HG02798 (cell line): ENCODE results near the gene ISCA2.

Experiments used
- ATAC-seq: cut with Tn5 transposase; IDR thresholded peaks from one replicate; pipeline ENCODE4 v1.9.1; 2021; ENCODE audit warnings: mild to moderate bottlenecking; ENCODE audit not compliant: unreplicated experiment, poor library complexity

The ISCA2 gene

DNA sequence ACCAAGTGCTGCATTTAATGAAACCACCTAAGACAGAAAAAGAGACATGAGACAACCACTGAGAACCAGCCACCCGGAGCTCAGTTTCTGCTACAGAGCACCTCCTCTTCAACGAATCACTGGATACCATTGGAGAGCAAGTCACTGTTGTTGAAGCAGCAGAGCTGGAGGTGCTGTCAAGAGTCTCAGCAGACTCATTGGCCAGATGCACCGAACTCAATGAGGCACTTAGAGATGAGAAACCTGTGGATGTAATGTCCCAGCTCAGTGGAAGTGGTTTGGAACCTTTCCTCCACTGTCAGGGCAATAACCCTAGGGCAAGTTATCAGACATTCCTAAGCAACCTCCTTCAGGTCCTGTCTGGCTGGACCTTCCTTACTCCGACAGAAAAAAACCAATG, 13.5 kb upstream of the ISCA2 start:
- no peak for ATAC-seq

- ATAC-seq = no peak
These were observed 11.0 kb upstream of the ISCA2 start for GRCh38 chr14:74482571-74482970.

GRCh38 chr14:74483321-74483720, 10.2 kb upstream of the ISCA2 start:
- ATAC-seq = no peak

DNA sequence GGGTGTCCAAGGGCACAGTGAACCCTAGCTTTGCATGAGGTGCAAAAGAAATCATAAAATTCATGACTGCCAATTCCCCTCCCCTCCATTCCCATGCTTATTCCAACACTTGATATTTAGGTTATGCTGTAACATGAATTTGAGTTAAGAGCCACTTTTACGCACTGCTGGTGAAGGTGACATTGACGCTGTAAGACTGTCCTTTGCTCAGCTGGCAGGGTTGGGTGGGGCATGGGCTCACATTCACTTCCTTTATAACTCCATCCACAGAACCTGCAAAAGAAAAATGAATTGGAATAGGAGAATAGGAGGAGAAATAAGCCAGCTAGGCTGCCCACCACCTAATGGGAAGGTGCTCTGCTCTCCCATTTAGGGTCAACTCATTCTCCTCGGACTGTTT, 7.4 kb upstream of the ISCA2 start:
- ATAC-seq = no peak

- no peak for ATAC-seq
These were observed 4.7 kb upstream of the ISCA2 start for GRCh38 chr14:74488786-74489397.

DNA sequence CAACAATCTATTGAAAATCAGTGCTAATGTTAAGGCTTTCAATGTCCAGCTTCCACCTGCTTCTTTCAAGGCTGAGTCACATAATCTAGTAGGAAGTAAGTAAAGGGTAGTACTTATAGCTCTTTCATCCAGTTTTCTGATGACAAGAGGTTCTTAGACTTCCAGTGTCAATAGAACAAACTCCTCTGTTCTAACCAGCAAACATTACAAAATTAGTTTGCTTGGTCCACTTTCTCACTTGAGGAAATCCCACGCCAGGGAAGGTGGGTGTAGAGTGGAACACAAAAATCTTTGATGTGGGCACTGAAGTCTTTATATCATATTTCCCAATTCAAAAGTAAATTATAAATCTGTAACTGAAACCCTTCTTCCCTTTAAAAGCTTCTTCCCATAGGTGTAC, 3.1 kb upstream of the ISCA2 start:
- ATAC-seq = no peak

DNA sequence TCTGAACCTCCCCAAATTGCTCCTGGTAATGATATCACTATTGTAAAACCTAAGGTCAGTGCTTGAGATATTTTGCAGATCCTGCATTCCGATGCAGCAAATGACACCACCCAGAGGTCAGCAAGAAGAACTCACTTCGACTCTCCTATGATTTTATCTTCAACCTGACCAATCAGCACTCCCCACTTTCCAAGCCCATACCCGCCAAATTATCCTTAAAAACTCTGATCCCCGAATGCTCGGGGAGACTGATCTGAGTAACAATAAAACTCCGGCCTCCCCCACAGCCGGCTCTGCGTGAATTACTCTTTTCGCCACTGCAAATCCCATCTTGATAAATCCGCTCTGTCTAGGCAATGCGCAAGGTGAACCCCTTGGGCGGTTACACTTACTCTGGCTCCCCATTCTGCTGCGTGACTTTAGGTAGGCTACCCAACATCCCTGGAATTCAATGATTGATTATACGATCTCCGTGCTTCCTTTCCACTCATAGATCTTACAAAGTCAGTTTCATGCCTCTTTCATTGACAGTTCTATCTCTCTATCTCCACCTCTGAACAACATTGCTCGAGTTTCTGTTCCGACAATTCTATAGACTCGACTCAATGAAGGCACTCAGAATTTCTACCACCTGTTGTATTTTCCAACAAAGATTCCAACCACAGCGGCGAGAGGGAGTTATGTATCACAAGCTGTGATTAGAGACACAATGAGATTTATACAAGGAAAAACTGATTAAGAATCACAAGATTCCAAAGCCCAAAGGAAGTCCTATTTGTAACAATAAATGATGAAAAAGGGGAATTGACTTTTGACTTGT, 1.4 kb upstream of the ISCA2 start:
- no peak for ATAC-seq

DNA sequence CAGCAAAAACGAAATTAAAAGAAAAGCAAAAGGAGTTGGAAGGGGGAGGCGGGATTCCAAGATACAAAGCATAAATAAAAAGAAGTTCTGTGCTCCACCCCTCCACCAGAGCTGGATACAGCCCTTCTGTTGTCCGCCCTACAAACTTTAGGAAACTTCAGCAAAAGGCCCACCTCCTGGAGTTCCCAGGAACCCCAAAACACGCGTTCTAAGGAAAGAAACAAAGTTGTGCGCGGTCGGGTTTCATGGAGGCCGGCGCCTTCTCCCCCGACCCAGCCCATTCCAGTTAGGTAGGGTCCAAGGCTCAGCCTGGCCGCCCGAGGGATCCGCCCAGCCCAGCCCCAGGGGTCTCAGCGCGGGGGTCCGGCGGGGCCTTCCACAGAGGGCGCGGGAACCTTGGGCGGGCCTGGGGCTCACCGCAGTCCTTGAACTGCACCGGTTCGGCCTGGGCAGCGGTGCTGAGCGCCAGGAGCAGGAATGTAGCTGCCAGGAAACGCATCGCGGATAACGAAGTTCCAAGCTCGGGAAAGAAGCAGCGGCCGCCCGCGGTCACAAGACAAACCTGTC, 706 bp upstream of the ISCA2 start, which contains the start of gene NPC2:
Gene NPC2, minus strand, starts transcription at position 530 of the 567 bp plus-strand sequence. Its CDS starts 31 bp downstream, at position 499.
- peak; percentile 15 for ATAC-seq

DNA sequence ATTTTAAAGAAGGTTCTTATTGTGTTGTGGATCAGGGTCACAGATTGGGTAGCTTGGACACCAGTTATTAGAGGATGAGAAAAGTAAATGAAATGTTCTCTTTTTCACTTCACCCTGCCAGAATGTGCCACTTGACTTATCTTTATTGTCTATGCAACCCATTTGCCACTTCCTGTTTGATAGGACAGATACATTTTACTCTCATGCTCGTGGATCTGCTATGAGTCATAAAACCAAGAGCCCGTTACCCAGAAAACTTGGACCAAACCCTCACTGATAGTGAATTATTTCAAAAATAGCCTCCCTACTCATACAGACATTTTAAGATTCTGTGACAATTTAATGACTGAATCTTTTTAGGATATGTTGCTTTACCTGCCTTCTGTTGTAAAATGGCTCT, 1.8 kb downstream of the ISCA2 start:
- ATAC-seq = no peak

DNA sequence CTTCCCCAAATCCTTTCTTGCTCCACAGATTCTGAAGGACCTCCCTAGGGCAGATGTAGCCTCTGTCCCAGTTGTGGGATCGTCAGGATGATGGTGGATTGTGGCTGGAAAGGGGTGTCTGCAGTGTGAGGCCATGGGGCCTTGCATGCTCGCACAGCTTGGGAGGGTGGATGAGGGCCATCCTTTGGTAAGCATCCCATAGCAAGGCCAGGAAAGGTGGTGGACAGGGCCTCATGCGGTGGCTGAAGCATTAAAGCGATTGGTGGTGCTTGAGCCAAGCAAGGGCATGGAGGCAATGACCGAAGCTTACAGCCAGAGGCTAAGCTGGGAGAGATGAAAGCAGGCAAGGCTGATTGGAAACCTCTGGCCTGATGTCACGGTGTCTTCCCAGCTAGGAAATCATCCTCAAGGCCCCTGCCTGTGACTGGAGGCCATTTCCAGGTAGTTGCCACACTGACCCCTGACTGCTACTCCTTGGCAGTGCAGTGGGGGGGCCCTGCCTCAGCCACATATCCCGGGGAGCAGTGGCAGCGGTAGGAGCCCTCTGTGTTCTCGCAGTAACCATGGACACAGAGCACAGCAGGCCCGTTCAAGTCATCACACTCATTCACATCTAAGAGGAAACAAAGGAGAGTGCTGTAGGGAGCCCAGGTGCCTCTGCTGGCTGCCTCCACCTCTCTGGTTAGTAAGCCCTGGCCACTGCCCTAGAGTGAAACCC, 7.0 kb downstream of the ISCA2 start:
- no peak for ATAC-seq

DNA sequence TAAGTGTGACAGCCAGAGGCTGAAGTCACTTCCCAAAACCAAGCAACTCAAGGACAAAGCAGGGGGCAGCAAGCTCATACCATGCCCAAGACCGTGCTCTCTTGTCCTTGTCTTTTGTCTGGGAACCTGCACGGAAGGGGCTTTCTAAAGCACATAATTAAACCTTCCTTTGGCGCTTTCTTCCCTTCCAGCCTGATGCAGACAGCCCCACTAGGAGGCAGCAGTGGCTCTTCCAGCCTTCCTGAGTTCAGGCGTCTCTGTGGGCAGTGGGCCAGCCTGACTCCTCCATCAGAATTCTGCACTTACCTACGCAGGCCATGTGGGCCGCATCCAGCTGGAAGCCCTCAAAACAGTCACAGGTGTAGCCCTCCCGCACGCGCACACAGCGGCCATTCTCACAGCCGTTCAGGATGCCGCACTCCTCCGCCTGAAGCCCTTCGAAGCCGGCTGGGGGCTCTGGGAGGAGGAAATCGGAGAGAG, 7.6 kb downstream of the ISCA2 start:
- ATAC-seq = no peak

DNA sequence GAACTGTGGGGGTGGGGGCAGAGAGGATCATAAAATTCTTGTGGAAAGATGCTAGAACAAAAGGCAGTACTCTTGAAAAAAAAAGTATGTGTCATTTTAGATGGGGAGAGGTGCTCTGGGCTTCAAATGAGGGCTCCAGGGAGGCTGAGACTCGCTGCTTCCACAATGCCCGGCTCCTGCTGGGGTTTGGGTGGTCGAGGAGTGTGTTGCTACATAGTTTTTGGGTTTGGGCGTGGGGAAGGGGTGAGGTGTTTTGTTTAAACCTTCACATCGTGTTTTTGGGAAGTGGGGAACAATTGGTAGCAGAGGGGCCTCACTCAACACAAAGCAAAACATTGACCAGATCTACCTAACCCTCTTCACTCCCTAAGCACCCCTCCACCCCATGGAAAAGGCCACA, 8.1 kb downstream of the ISCA2 start:
- ATAC-seq = no peak

DNA sequence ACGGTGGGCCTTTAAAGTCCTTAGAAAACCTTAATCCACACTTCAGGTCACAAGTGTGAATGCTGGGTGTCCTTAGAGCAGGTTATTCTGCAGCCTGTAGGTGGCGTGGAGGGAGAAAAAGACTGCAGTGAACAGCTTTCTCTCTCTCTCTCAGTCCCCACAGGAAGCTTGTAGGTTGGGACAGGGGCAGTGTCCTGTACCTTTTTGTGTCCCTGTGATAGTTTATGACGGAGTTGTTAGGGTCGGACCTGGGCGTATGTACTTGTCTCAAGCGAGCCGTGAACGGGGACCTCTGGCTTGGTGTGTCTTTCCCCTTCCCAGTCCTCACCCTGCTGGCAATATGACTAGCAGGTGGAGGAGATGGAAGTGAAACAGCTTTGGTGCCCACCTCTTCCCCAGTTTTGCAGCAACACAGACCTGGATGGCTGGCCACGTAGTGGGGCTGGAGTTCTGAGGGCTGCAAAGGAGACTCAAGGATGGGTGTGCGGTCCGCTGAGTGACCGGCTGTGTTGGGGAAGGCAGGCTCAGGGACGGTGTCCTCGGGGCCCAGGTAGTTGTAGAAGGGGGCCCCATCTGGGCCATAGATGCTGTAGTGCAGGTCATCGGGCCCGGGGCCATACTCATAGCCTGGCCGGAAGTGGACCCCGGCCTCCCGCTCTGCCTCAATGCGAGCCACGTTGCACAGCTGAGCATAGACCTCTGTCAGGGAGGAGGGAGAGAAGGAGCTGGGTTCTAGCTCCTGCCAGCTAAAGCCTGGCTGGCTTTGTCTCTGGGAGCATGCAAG, 8.9 kb downstream of the ISCA2 start:
- no peak for ATAC-seq

- no peak for ATAC-seq
These were observed 9.8 kb downstream of the ISCA2 start for GRCh38 chr14:74503291-74503937.

DNA sequence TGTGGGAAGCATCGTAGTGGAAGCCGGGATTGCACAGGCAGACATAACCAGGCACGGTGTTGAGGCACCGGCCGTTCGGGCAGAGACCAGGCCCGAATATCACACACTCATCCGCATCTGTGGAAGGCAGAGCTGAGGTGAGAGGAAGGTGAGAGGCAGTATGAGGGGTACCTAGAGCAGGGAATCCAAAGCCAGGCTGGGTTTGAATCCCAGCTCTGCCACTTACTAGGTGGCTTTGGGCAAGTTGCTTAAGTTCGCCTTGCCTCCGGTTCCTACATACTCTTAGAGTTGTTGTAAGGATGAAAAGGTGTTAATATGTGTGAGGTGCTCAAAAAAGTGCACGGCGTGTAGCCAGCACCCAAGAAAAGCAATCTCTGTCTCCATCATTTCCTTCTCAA, 10.4 kb downstream of the ISCA2 start:
- no peak for ATAC-seq

DNA sequence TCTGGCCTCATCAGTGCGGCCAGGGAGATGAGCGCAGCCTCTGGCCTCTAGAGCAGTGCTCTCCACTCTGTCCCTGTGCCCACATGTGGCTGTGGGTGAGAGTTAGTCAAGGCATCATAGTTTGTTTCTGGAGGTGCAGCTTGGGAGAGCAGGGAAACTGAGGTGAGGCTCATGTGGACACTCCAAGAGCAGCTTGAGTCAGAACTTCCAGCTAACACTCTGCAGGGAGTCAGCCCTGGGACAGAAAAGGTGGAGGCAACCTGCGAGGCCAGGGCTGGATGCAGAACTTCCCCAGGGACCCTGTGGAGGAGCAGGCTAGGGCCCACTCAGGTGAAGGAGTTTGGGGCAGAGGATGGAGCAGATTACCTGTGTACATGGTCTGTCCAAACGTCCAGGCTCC, 10.8 kb downstream of the ISCA2 start:
- ATAC-seq = no peak

- no peak for ATAC-seq
These were observed 11.5 kb downstream of the ISCA2 start for GRCh38 chr14:74504874-74505720.

GRCh38 chr14:74505831-74506230, 12.3 kb downstream of the ISCA2 start:
- no peak for ATAC-seq

- ATAC-seq = no peak
These were observed 12.9 kb downstream of the ISCA2 start for GRCh38 chr14:74506411-74506851.
